Measurements from ENCODE around the gene FDPS. TPM values are rescaled to one million over a fixed set of nuclear protein-coding genes. Genes with fewer than 3 reads are reported as not detected.

Gene FDPS
- total and polyA plus RNA-seq, 2 experiments from 2014 or later = 287 to 366 TPM

GRCh38 chr1:155334962-155335361 lies 26.3 kb downstream of the FDPS start:
- Histone ChIP-seq H3K36me3 (ENCODE audit: insufficient read depth) (peaks cover 14% of the 10 kb centered on the region), H3F3A (replicated peaks; ENCODE audit: low read depth) (peaks cover 16% of the 10 kb centered on the region), H3K27me3 (ENCODE audit: insufficient read depth) (no peaks in the 10 kb centered on the region), H3K27ac (ENCODE audit: low read depth) (no peak overlapping the region), H4K20me1 (replicated peaks; ENCODE audit: insufficient read depth) (peaks cover 8% of the 10 kb centered on the region), H3K4me2 (no peak overlapping the region), H2AFZ (no peak overlapping the region), H3K4me1 (ENCODE audit: insufficient read depth) (no peaks in the 10 kb centered on the region), H3K4me3 (no peak overlapping the region), H3K79me2 (replicated peaks; ENCODE audit: insufficient read depth) (no peaks in the 10 kb centered on the region), H3K9me2 (ENCODE audit: insufficient read depth) (no peaks in the 10 kb centered on the region)
- TF ChIP-seq JUNB (IDR thresholded peaks at IDR 0.05; ENCODE audit: unreplicated experiment) = no peak
- TF ChIP-seq NANOG (IDR thresholded peaks at IDR 0.05; ENCODE audit: borderline replicate concordance) = no peak
- no peak for TF ChIP-seq ZNF114 (CRISPR knock-in tag; IDR thresholded peaks at IDR 0.05)
- no peak for TF ChIP-seq CTCF (conservative IDR thresholded peaks at IDR 0.05; ENCODE audit: low read depth in 2 of 2)
- ATAC-seq = no peak
- no peaks in the 10 kb centered on the region for H3K27me3 Mint-ChIP-seq (ENCODE audit: insufficient read depth, low read depth, poor library complexity)
- H3K9me3 Mint-ChIP-seq = no peaks in the 10 kb centered on the region
- no peak overlapping the region for H3K27ac Mint-ChIP-seq
- no peak for DNase-seq (ENCODE audit: low spot score)
- no peak overlapping the region for H3K4me3 Mint-ChIP-seq
- H3K4me1 Mint-ChIP-seq = no peaks in the 10 kb centered on the region
- H3K36me3 Mint-ChIP-seq (ENCODE audit: low read depth) = peaks cover 33% of the 10 kb centered on the region

- TF ChIP-seq ZNF331 (CRISPR knock-in tag; IDR thresholded peaks at IDR 0.05; ENCODE audit: low read depth) (no peak), CREB1 (CRISPR knock-in tag; IDR thresholded peaks at IDR 0.05; ENCODE audit: low read depth) (no peak), EZH2 (IDR thresholded peaks at IDR 0.05; ENCODE audit: low read depth, unreplicated experiment) (no peak)
- H3K27ac ChIP-seq (ENCODE audit: low read depth) = no peak overlapping the region
- H3K4me1 Mint-ChIP-seq = no peaks in the 10 kb centered on the region
- ATAC-seq (no peak), DNase-seq (ENCODE audit: low spot score) (no peak)
- peaks cover 3% of the 10 kb centered on the region for H3F3A ChIP-seq (replicated peaks; ENCODE audit: low read depth)
- H3K27me3 ChIP-seq (ENCODE audit: insufficient read depth) = no peaks in the 10 kb centered on the region
- H3K4me1 ChIP-seq (ENCODE audit: insufficient read depth) = no peaks in the 10 kb centered on the region
- H2AFZ ChIP-seq = no peak overlapping the region
- no peak overlapping the region for H3K27ac Mint-ChIP-seq
- no peak overlapping the region for H3K4me3 Mint-ChIP-seq
- H3K4me3 ChIP-seq = no peak overlapping the region
- H3K79me2 ChIP-seq (replicated peaks; ENCODE audit: insufficient read depth) = no peaks in the 10 kb centered on the region
- H3K4me2 ChIP-seq = no peak overlapping the region
- H3K27me3 Mint-ChIP-seq (ENCODE audit: insufficient read depth, low read depth, poor library complexity) = no peaks in the 10 kb centered on the region
- peaks cover 39% of the 10 kb centered on the region for H3K36me3 ChIP-seq (ENCODE audit: insufficient read depth)
- peaks cover 44% of the 10 kb centered on the region for H3K36me3 Mint-ChIP-seq (ENCODE audit: low read depth)
- H4K20me1 ChIP-seq (replicated peaks; ENCODE audit: insufficient read depth) = no peaks in the 10 kb centered on the region; the same call in none of the 2 replicates
- H3K9me2 ChIP-seq (ENCODE audit: insufficient read depth) = no peaks in the 10 kb centered on the region
- no peaks in the 10 kb centered on the region for H3K9me3 Mint-ChIP-seq
Measured at GRCh38 chr1:155339515-155340097, 30.9 kb downstream of the FDPS start.

- Histone ChIP-seq H4K20me1 (replicated peaks; ENCODE audit: insufficient read depth) (no peaks in the 10 kb centered on the region; the same call in 1 of the 2 replicates), H3K27ac (ENCODE audit: low read depth) (no peak overlapping the region), H3K36me3 (ENCODE audit: insufficient read depth) (peaks cover 51% of the 10 kb centered on the region), H3K4me2 (no peak overlapping the region), H3K27me3 (ENCODE audit: insufficient read depth) (no peaks in the 10 kb centered on the region), H2AFZ (no peak overlapping the region), H3K4me3 (no peak overlapping the region), H3K4me1 (ENCODE audit: insufficient read depth) (no peaks in the 10 kb centered on the region), H3K9me2 (ENCODE audit: insufficient read depth) (no peaks in the 10 kb centered on the region), H3K79me2 (replicated peaks; ENCODE audit: insufficient read depth) (no peaks in the 10 kb centered on the region), H3F3A (replicated peaks; ENCODE audit: low read depth) (peaks cover 3% of the 10 kb centered on the region; the same call in 1 of the 2 replicates)
- H3K27ac Mint-ChIP-seq = no peak overlapping the region
- DNase-seq (ENCODE audit: low spot score) (no peak), ATAC-seq (no peak)
- peaks cover 52% of the 10 kb centered on the region for H3K36me3 Mint-ChIP-seq (ENCODE audit: low read depth)
- H3K4me1 Mint-ChIP-seq = no peaks in the 10 kb centered on the region
- H3K9me3 Mint-ChIP-seq = no peaks in the 10 kb centered on the region
- no peak overlapping the region for H3K4me3 Mint-ChIP-seq
- H3K27me3 Mint-ChIP-seq (ENCODE audit: insufficient read depth, low read depth, poor library complexity) = no peaks in the 10 kb centered on the region
- TF ChIP-seq NANOG (IDR thresholded peaks at IDR 0.05; ENCODE audit: borderline replicate concordance) (no peak), CREB1 (CRISPR knock-in tag; IDR thresholded peaks at IDR 0.05; ENCODE audit: low read depth) (no peak), EZH2phosphoT487 (IDR thresholded peaks at IDR 0.05; ENCODE audit: unreplicated experiment) (no peak), ZNF331 (CRISPR knock-in tag; IDR thresholded peaks at IDR 0.05; ENCODE audit: low read depth) (no peak), ETS1 (IDR thresholded peaks at IDR 0.05) (no peak)
Measured at GRCh38 chr1:155342842-155343241, 34.2 kb downstream of the FDPS start.

Measured in GM23338 (cell line).